Spleen (tissue), 11 donors: ENCODE measurements around the gene PPP2R2B. TPM values are rescaled to one million over a fixed set of nuclear protein-coding genes. Genes with fewer than 3 reads are reported as not detected.

Experiments
- DNase-seq: peaks from one replicate; pipeline ENCODE4 v3.0.0-alpha.2; 2020
- H3K27ac ChIP-seq, 8 donors: fragments of 200-600 bp; sonication (generic) in 7 of 8; 1 replicate in 4 of 8; 2 replicates in 4 of 8; pipeline versions ENCODE4 v1.5.0 to v1.8.0; 2016 to 2021; ENCODE audit warnings: inconsistent platforms in 4 of 8, mild to moderate bottlenecking in 4 of 8, moderate library complexity in 1 of 8
- H3K27me3 ChIP-seq, 7 donors: fragments of 200-600 bp; sonication (generic) in 6 of 7; replicated peaks in 1 of 7; 1 replicate in 4 of 7; 2 replicates in 3 of 7; pipeline versions ENCODE4 v1.5.0 to v1.8.0; 2016 to 2021; ENCODE audit warnings: inconsistent platforms in 3 of 7, mild to moderate bottlenecking in 1 of 7
- H3K36me3 ChIP-seq, 6 donors: fragments of 200-600 bp; sonication (generic) in 5 of 6; 1 replicate in 4 of 6; 2 replicates in 2 of 6; pipeline versions ENCODE4 v1.5.0 to v1.8.0; 2016 to 2021; ENCODE audit warnings: inconsistent platforms in 2 of 6
- H3K4me1 ChIP-seq, 6 donors: fragments of 200-600 bp; sonication (generic) in 5 of 6; 1 replicate in 3 of 6; 2 replicates in 3 of 6; pipeline versions ENCODE4 v1.5.0 to v1.8.0; 2016 to 2021; ENCODE audit warnings: inconsistent platforms in 3 of 6
- H3K4me3 ChIP-seq, 8 donors: fragments of 200-600 bp; sonication (generic) in 7 of 8; 1 replicate in 4 of 8; 2 replicates in 4 of 8; pipeline versions ENCODE4 v1.5.0 to v1.8.0; 2016 to 2021; ENCODE audit warnings: inconsistent platforms in 4 of 8, mild to moderate bottlenecking in 4 of 8, moderate library complexity in 2 of 8
- H3K9me3 ChIP-seq, 8 donors: fragments of 200-600 bp; sonication (generic) in 7 of 8; 1 replicate in 4 of 8; 2 replicates in 4 of 8; pipeline versions ENCODE4 v1.5.0 to v1.8.0; 2016 to 2021; ENCODE audit warnings: inconsistent platforms in 4 of 8
- POLR2A ChIP-seq, 3 donors: fragments of 450-650 bp; IDR thresholded peaks; one replicate each; pipeline ENCODE4 v1.5.1; 2017; ENCODE audit warnings: antibody characterized with exemption in 3 of 3, mild to moderate bottlenecking in 1 of 3
- POLR2AphosphoS5 ChIP-seq, 3 donors: sonication (generic); formaldehyde crosslinking; IDR thresholded peaks; one replicate each; pipeline ENCODE4 v1.5.1; 2017; ENCODE audit warnings: antibody characterized with exemption in 3 of 3
- WGBS, 5 donors: extraction: QIAGEN DNeasy Blood & Tissue Kit in 3 of 5; methylation state at CpG; one replicate each; pipeline versions ENCODE4 v1.1.5 to v1.1.7; 2013 to 2018; 5-methylcytosine and 5-hydroxymethylcytosine counted together
- intact Hi-C: fragments of 100-400 bp; cut with DNase I; formaldehyde crosslinking; loops from one replicate; pipeline ENCODE4 v1.15.0; 2023; ENCODE audit warnings: low total_unique reads
- polyA plus RNA-seq, 3 donors: library from polyadenylated mRNA; stranded (reverse); fragments of 200-250 nt; gene quantifications; one replicate each; pipeline ENCODE4 v1.2.1, GENCODE V29; 2013
- total RNA-seq, 7 donors: library from RNA; depleted of rRNA in 3 of 7; stranded (reverse); fragments of >200 nt in 3 of 7; fragmentation: NEBNext Ultra II Directional in 4 of 7; extraction: Animal tissue kit (Norgen Biotek cat#: 25700) in 4 of 7; gene quantifications; one replicate each; pipeline versions ENCODE4 v1.1.0 to v1.2.1, GENCODE V29; 2016 to 2021
- TF ChIP-seq, protein P1 (sequence below), 11 experiments: fragments of 200-600 bp in 7 of 11; fragments of 450-650 bp in 4 of 11; sonication (generic) in 4 of 11; IDR thresholded peaks in 8 of 11; conservative IDR thresholded peaks in 3 of 11; 1 replicate in 7 of 11; 2 replicates in 4 of 11; pipeline versions ENCODE4 v1.4.0 to v1.8.0; 2016 to 2021; ENCODE audit warnings: antibody characterized with exemption in 11 of 11, inconsistent platforms in 4 of 11, mild to moderate bottlenecking in 1 of 11
- donor health status: healthy with polysubstance abuse.
- donor health status: DM: no; HTN: no; CAD: no; lungs with moderate emphysema.
- donor health status: DM: no; HTN: no; CAD: no.
- donor health status: Bipolar disorder and iron deficiency.
- donor health status: healthy.
- donor health status: DM: no; HTN: no; CAD: no.
- donor health status: DM: yes; HTN: yes; CAD: no.

Gene PPP2R2B
- total and polyA plus RNA-seq, 10 donors: 0.17 to 9.3 (median 4.1) TPM

DNA sequence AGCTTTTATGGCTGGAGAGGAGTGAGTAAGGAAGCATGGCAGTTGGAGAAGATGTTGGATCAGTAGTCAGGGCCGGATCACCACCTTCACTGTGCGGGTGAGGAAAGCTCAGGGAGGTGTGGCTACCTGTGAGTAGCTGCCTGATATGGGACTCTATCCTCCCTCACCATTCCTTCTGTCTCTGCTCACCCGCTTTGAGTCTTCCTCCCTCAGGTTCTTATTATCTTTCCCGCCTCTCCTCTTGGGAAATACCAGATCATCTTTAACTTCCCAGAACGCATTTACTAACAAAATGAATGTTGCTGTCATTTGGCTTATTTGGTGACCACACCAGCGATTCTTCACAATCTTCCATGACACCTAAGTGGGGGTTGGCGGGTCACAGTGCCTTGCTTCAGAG, 221.9 kb downstream of the PPP2R2B start:
- intact Hi-C loops: loop anchor here (10.0 kb wide), 1 partner anchor 308 kb away; no protein-coding TSS in a partner anchor
- Histone ChIP-seq H3K4me1 (no peaks in the 10 kb centered on the region), H3K4me3 (no peak overlapping the region), H3K36me3 (no peaks in the 10 kb centered on the region), H3K27ac (no peak overlapping the region), H3K9me3 (no peaks in the 10 kb centered on the region), H3K27me3 (no peaks in the 10 kb centered on the region)
- TF ChIP-seq POLR2AphosphoS5 (IDR thresholded peaks at IDR 0.05): no peak
- TF ChIP-seq, protein P1, sequence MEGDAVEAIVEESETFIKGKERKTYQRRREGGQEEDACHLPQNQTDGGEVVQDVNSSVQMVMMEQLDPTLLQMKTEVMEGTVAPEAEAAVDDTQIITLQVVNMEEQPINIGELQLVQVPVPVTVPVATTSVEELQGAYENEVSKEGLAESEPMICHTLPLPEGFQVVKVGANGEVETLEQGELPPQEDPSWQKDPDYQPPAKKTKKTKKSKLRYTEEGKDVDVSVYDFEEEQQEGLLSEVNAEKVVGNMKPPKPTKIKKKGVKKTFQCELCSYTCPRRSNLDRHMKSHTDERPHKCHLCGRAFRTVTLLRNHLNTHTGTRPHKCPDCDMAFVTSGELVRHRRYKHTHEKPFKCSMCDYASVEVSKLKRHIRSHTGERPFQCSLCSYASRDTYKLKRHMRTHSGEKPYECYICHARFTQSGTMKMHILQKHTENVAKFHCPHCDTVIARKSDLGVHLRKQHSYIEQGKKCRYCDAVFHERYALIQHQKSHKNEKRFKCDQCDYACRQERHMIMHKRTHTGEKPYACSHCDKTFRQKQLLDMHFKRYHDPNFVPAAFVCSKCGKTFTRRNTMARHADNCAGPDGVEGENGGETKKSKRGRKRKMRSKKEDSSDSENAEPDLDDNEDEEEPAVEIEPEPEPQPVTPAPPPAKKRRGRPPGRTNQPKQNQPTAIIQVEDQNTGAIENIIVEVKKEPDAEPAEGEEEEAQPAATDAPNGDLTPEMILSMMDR (IDR thresholded peaks at IDR 0.05 in 8 of 11, conservative IDR thresholded peaks at IDR 0.05 in 3 of 11): no peak
- WGBS, 5 donors: 78 to 82% (median 80%) methylated on average over 7 of the region's 7 CpGs
- DNase-seq: no peak

DNA sequence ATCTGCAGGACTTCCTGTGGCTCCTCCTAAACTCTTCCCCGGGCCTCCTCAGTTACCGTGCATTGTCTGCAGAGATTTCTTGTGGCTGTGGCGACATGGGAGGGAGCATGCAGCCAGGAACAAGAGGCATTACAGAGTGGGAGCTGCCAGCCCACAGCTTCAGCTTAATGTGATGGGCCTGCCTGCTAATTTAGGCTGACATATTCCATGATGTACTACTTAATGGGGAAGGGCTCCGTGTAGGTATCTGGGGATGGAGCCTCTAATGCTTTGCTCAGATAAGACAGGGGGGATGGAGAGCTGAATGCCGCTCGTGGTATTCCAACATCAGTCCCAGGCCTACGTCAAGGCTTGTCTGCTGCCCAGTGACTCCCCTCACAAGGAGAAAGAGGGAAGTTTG, 225.0 kb downstream of the PPP2R2B start:
- WGBS, 5 donors: 55 to 72% (median 66%) methylated on average over 7 of the region's 7 CpGs
- no peaks in the 10 kb centered on the region for H3K9me3 ChIP-seq
- no peak overlapping the region for H3K27ac ChIP-seq
- intact Hi-C loops: loop anchor here (10.0 kb wide), 1 partner anchor 311 kb away; no protein-coding TSS in a partner anchor
- H3K27me3 ChIP-seq: no peaks in the 10 kb centered on the region
- TF ChIP-seq, protein P1 (IDR thresholded peaks at IDR 0.05 in 8 of 11, conservative IDR thresholded peaks at IDR 0.05 in 3 of 11): no peak
- TF ChIP-seq POLR2AphosphoS5 (IDR thresholded peaks at IDR 0.05): no peak
- no peak for TF ChIP-seq POLR2A (IDR thresholded peaks at IDR 0.05)
- no peaks in the 10 kb centered on the region for H3K36me3 ChIP-seq
- no peak overlapping the region for H3K4me3 ChIP-seq
- H3K4me1 ChIP-seq: no peaks in the 10 kb centered on the region
- no peak for DNase-seq

DNA sequence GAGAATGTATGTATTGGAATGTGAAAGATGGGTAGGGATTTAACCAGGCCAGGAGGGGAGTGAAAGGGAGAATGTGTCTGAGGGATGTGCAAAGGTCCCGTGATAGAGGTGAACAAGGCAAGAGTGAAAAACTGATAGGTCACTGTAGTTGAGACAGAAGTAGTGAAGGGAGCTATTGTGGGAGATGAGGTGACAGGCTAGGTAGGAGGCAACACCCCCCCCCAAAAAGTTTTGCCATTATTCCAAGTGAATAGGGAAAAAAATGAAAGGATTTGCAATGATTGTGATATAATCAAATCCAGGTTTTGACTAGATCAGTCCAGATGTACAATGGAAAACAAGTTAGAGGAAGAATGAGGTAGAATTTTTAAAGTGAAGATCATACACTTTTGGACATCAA, 226.0 kb downstream of the PPP2R2B start:
- 83 to 96% (median 89%) methylated on average over 1 of the region's 1 CpG for WGBS, 5 donors
- no peak for DNase-seq
- Histone ChIP-seq H3K27ac (no peak overlapping the region), H3K27me3 (no peaks in the 10 kb centered on the region), H3K36me3 (no peaks in the 10 kb centered on the region), H3K9me3 (no peaks in the 10 kb centered on the region), H3K4me1 (no peaks in the 10 kb centered on the region), H3K4me3 (no peak overlapping the region)
- TF ChIP-seq POLR2A (IDR thresholded peaks at IDR 0.05): no peak
- no peak for TF ChIP-seq POLR2AphosphoS5 (IDR thresholded peaks at IDR 0.05)
- TF ChIP-seq, protein P1 (IDR thresholded peaks at IDR 0.05 in 8 of 11, conservative IDR thresholded peaks at IDR 0.05 in 3 of 11): no peak
- intact Hi-C loops: loop anchor here (10.0 kb wide), 1 partner anchor 312 kb away; no protein-coding TSS in a partner anchor

DNA sequence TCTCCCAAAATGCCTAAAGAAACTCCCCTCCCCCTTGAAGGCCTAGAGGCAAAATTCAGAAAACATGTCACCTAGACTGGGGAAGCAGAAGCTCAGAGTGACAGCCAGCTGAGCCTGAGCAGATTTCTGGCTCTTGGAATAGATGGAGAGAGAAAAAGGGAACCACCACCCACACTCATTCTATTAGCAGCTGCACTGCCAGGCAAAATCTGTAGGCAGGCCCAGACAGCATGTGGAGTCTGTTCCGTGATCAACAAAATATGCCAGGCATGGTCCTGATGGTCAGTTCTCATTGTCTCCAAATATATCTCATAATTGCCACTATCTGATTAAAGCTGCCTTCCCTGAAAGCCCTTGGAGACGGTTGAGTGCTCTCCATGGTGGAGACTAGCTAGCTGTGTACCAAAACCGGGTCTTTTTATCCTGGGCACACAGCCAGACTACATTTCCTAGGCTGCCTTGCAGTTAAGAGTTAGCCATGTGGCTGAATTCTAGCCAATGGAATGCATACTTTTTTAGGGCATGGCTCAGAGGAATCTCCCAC, 230.8 kb downstream of the PPP2R2B start:
- 65 to 85% (median 76%) methylated on average over 3 of the region's 3 CpGs for WGBS, 5 donors

More for the DNA sequence above, 230.8 kb downstream of the PPP2R2B start:
- Histone ChIP-seq H3K4me3 (no peak overlapping the region), H3K27me3 (no peaks in the 10 kb centered on the region), H3K27ac (no peak overlapping the region), H3K36me3 (no peaks in the 10 kb centered on the region), H3K4me1 (no peaks in the 10 kb centered on the region), H3K9me3 (no peaks in the 10 kb centered on the region)
- TF ChIP-seq, protein P1 (IDR thresholded peaks at IDR 0.05 in 8 of 11, conservative IDR thresholded peaks at IDR 0.05 in 3 of 11): no peak
- TF ChIP-seq POLR2A (IDR thresholded peaks at IDR 0.05) (no peak), POLR2AphosphoS5 (IDR thresholded peaks at IDR 0.05) (no peak)
- DNase-seq: no peak
- intact Hi-C loops: no loop called here
